Thymus (tissue), 11 donors: ENCODE data around the gene RBFOX2. TPM values are rescaled to one million over a fixed set of nuclear protein-coding genes. Genes with fewer than 3 reads are reported as not detected.
"Not testable (repeated sequence)": the region's sequence is repeated elsewhere in the genome, so short reads cannot be mapped to it uniquely, and the experiment has no call there.

Experiments
- DNase-seq, 9 donors: peaks; one replicate each; pipeline ENCODE4 v3.0.0-alpha.2; 2013; ENCODE audit warnings: low spot score in 9 of 9, low read depth in 6 of 9, missing footprints in 1 of 9
- H3K27ac ChIP-seq, 2 donors: one replicate each; pipeline ENCODE4 v1.5.1; 2013; ENCODE audit warnings: control low read depth in 1 of 2, low read depth in 1 of 2, low read length in 1 of 2, mild to moderate bottlenecking in 1 of 2, moderate library complexity in 1 of 2
- H3K27me3 ChIP-seq, 2 donors: one replicate each; pipeline ENCODE4 v1.5.1; 2013; ENCODE audit warnings: low read length in 1 of 2; ENCODE audit not compliant: control insufficient read depth in 2 of 2, insufficient read depth in 1 of 2
- H3K36me3 ChIP-seq, 2 donors: one replicate each; pipeline ENCODE4 v1.5.1; 2013; ENCODE audit warnings: low read length in 1 of 2, mild to moderate bottlenecking in 1 of 2, moderate library complexity in 1 of 2; ENCODE audit not compliant: control insufficient read depth in 2 of 2, insufficient read depth in 2 of 2
- H3K4me1 ChIP-seq, 2 donors: one replicate each; pipeline ENCODE4 v1.5.1; 2013; ENCODE audit warnings: low read length in 2 of 2; ENCODE audit not compliant: control insufficient read depth in 2 of 2, insufficient read depth in 2 of 2
- H3K4me3 ChIP-seq, 2 donors: one replicate each; pipeline ENCODE4 v1.5.1; 2013; ENCODE audit warnings: low read length in 2 of 2, control low read depth in 1 of 2, mild to moderate bottlenecking in 1 of 2
- H3K9me3 ChIP-seq, 2 donors: one replicate each; pipeline ENCODE4 v1.5.1; 2013; ENCODE audit warnings: low read length in 1 of 2, mild to moderate bottlenecking in 1 of 2; ENCODE audit not compliant: control insufficient read depth in 2 of 2, insufficient read depth in 1 of 2
- WGBS: extraction: QIAGEN DNeasy Blood & Tissue Kit; methylation state at CpG from one replicate; pipeline ENCODE4 v1.1.7; 2013; 5-methylcytosine and 5-hydroxymethylcytosine counted together
- polyA plus RNA-seq: library from polyadenylated mRNA; stranded (reverse); fragments of 200-250 nt; gene quantifications from one replicate; pipeline ENCODE4 v1.2.3, GENCODE V29; 2013
- total RNA-seq: library from RNA; stranded (reverse); fragments of 120-200 nt; gene quantifications from one replicate; pipeline ENCODE4 v1.2.4, GENCODE V29; 2013
- donor health status: healthy.

The RBFOX2 gene
- total and polyA plus RNA-seq, 2 donors = 10.2 to 14.9 TPM

DNA sequence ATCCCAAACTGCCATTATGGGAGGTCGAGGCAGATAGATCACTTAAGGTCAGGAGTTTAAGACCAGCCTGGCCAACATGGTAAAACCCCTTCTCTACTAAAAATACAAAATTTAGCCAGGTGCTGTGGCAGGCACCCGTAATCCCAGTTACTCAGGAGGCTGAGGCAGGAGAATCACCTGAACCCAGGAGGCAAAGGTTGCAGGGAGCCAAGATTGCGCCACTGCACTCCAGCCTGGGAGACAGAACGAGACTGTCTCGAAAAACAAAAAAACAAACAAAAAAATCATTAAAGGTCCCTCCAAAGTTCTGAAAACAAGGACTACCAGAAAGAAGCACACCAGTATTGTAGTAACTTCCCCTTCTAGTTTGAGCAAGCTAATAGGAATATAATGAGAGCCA, 34.9 kb downstream of the RBFOX2 start:
- H3K36me3 ChIP-seq, H3K27ac ChIP-seq, DNase-seq, H3K4me1 ChIP-seq, H3K27me3 ChIP-seq, H3K4me3 ChIP-seq, H3K9me3 ChIP-seq: not testable (repeated sequence)
- 95% methylated on average over 5 of the region's 5 CpGs for WGBS

DNA sequence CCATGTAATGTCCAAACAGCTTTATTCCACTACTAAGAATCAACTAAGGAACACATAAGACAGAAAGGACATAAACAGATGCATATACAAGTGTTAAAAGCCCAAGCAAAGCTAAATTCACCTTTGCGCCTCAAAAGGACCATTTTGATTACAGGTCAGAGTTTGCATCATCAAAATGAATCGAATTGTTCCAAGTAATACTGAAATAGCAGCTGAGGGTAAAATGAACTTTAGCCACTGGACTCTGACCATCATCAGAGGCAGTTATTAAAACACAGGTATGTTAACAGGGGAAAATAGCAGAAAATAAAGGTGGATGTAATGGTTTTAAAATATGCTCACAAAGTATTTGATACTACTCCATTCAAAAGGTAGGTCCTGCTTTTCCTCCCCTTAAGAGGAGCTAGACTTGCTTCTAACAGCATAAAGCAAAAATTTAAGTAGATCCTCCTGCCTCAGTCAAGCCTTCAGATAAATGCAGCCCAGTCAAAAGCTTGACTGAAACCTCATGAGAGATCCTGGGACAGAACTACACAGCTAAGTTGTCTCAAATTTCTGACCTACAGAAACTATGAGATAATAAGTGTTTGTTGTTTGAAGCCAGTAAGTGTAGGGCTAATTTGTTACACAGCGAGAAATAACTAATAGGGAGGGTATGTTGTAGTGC, 35.4 kb downstream of the RBFOX2 start:
- Histone ChIP-seq H3K9me3 (no peaks in the 10 kb centered on the region), H3K36me3 (no peaks in the 10 kb centered on the region), H3K4me1 (peaks cover 0 to 3% of the 10 kb centered on the region in 2 donors), H3K4me3 (no peak overlapping the region), H3K27me3 (no peaks in the 10 kb centered on the region), H3K27ac (no peak overlapping the region)
- 97% methylated on average over 3 of the region's 3 CpGs for WGBS
- no peak for DNase-seq

DNA sequence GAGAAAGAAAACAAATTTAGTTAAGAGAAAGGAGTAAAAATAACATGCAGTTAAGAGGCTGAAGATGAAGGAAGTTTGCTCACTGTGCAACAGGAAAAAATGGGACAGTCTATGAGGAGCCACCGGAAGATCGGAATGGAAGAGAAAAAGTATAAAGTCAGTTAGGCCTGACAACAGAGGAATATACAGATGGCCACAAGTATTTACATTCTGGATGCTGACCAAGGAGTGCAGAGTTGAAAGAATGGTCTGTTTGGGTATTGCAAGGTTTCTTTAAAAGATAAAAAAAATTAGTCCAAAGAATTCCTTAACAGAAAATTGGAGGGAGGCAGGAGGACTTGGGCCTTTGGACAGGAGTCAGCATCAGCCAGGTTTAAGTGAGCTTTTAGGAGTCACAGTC, 37.5 kb downstream of the RBFOX2 start:
- over 99% methylated on average over 2 of the region's 2 CpGs for WGBS
- Histone ChIP-seq H3K4me1 (peaks cover 0 to 3% of the 10 kb centered on the region in 2 donors), H3K4me3 (no peak overlapping the region), H3K27ac (no peak overlapping the region), H3K27me3 (no peaks in the 10 kb centered on the region), H3K9me3 (no peaks in the 10 kb centered on the region), H3K36me3 (no peaks in the 10 kb centered on the region)
- DNase-seq = no peak

GRCh38 chr22:35988030-35988429, 40.6 kb downstream of the RBFOX2 start:
- H3K4me3 ChIP-seq = no peak overlapping the region
- no peaks in the 10 kb centered on the region for H3K4me1 ChIP-seq
- H3K27me3 ChIP-seq = no peaks in the 10 kb centered on the region
- no peaks in the 10 kb centered on the region for H3K36me3 ChIP-seq
- H3K9me3 ChIP-seq = no peaks in the 10 kb centered on the region
- H3K27ac ChIP-seq = no peak overlapping the region
- 98% methylated on average over 4 of the region's 4 CpGs for WGBS
- no peak for DNase-seq

DNA sequence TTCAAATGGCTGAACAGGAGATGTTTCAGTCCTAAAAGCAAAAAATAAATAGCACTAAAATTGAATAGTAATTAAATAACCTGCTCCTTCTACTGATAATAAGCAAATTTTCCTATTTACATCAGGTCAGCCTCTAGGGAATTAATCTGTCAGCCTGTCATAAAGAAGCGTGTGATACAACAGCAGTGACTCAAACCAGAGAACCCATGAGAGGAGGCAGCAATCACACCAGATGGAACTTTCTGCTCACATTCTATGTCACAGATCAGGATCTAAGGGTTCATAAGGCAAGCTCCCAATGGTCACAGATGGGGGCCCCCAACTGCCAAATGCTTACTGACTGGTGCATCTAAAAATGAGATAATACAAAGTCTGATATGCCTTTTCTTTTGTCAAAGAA, 41.1 kb downstream of the RBFOX2 start:
- H3K4me3 ChIP-seq = no peak overlapping the region
- WGBS = 97% methylated on average over 1 of the region's 1 CpG
- no peak for DNase-seq
- H3K36me3 ChIP-seq = no peaks in the 10 kb centered on the region
- no peak overlapping the region for H3K27ac ChIP-seq
- H3K9me3 ChIP-seq = no peaks in the 10 kb centered on the region
- H3K27me3 ChIP-seq = no peaks in the 10 kb centered on the region
- H3K4me1 ChIP-seq = no peaks in the 10 kb centered on the region

DNA sequence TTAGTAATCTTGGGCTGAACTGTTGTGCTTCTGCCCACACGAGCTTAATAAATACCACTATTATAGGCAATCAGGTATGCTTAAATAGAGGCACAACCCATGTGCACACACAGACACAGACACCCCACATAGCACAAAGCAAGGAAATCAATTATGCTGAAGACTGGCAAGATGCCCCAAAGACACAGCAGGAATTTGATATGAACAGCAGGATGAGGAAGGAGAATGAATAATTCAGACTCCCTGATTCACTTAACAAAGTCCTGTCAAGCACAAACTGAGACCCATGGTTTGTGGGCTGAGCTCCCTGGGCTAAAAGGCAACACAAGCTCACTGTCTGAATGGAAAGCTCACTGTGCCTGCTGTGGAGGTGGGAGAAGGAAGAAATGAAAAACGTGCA, 42.5 kb downstream of the RBFOX2 start:
- H3K36me3 ChIP-seq = no peaks in the 10 kb centered on the region
- no peak for DNase-seq
- H3K9me3 ChIP-seq = no peaks in the 10 kb centered on the region
- no peak overlapping the region for H3K27ac ChIP-seq
- no peaks in the 10 kb centered on the region for H3K27me3 ChIP-seq
- no peak overlapping the region for H3K4me3 ChIP-seq
- no peaks in the 10 kb centered on the region for H3K4me1 ChIP-seq
- WGBS = 92% methylated on average over 2 of the region's 2 CpGs

- 98% methylated on average over 3 of the region's 3 CpGs for WGBS
- Histone ChIP-seq H3K9me3 (no peaks in the 10 kb centered on the region), H3K36me3 (no peaks in the 10 kb centered on the region), H3K27ac (no peak overlapping the region), H3K4me3 (no peak overlapping the region), H3K27me3 (no peaks in the 10 kb centered on the region), H3K4me1 (no peaks in the 10 kb centered on the region)
- DNase-seq = no peak
These were observed 43.3 kb downstream of the RBFOX2 start for GRCh38 chr22:35985371-35985770.

- H3K4me3 ChIP-seq = no peak overlapping the region
- 96% methylated on average over 4 of the region's 4 CpGs for WGBS
- H3K27ac ChIP-seq = no peak overlapping the region
- no peak for DNase-seq
- no peaks in the 10 kb centered on the region for H3K27me3 ChIP-seq
- H3K4me1 ChIP-seq = no peaks in the 10 kb centered on the region
- H3K9me3 ChIP-seq = no peaks in the 10 kb centered on the region
- no peaks in the 10 kb centered on the region for H3K36me3 ChIP-seq
These were observed 44.1 kb downstream of the RBFOX2 start for GRCh38 chr22:35984183-35985175.

GRCh38 chr22:35981900-35982299, 46.7 kb downstream of the RBFOX2 start:
- Histone ChIP-seq H3K4me1 (no peaks in the 10 kb centered on the region), H3K27me3 (no peaks in the 10 kb centered on the region), H3K27ac (no peak overlapping the region), H3K36me3 (no peaks in the 10 kb centered on the region), H3K9me3 (no peaks in the 10 kb centered on the region), H3K4me3 (no peak overlapping the region)
- WGBS = 100% methylated on average over 1 of the region's 1 CpG
- DNase-seq = no peak
